ENCODE data around the gene LSM5. TPM values are rescaled to one million over a fixed set of nuclear protein-coding genes. Genes with fewer than 3 reads are reported as not detected.
A peak's percentile ranks its signal among the peaks of the same experiment; 100 is the strongest.

Gene LSM5
- total RNA-seq: 10 to 100 TPM; 19.3 to 20.1 (median 19.8) TPM

GRCh38 chr7:32490127-32490796, at the start of gene LSM5:
TSS of gene LSM5 (minus strand) at chr7:32490380. CDS start at chr7:32490365, 15 bp downstream.
- no peaks in the 10 kb centered on the region for H3K4me1 ChIP-seq
- H3K4me3 ChIP-seq: peak within 1 kb of the TSS; percentile 57 to 73 (median 68)
- TF ChIP-seq POLR2AphosphoS5 (IDR thresholded peaks at IDR 0.05): peak; percentile 79 to 82 (median 82)
- TF ChIP-seq CTCF (IDR thresholded peaks at IDR 0.05): no peak
- TF ChIP-seq POLR2A (IDR thresholded peaks at IDR 0.05): no peak
- peak; percentile 85 to 86 for DNase-seq (ENCODE audit: low spot score in 2 of 2)
- intact Hi-C loops (cut with DNase I; ENCODE audit: low total_unique reads): no loop called here
- H3K9me3 ChIP-seq: no peaks in the 10 kb centered on the region
- peak within 1 kb of the TSS; percentile 76 to 91 for H3K27ac ChIP-seq
- no peaks in the 10 kb centered on the region for H3K27me3 ChIP-seq
- H3K36me3 ChIP-seq: no peaks in the 10 kb centered on the region

GRCh38 chr7:32539366-32539765, 49.2 kb upstream of the LSM5 start:
- Histone ChIP-seq H3K27ac (no peak overlapping the region), H3K4me3 (no peak overlapping the region), H3K4me1 (no peaks in the 10 kb centered on the region), H3K27me3 (no peaks in the 10 kb centered on the region), H3K9me3 (no peaks in the 10 kb centered on the region), H3K36me3 (no peaks in the 10 kb centered on the region)
- TF ChIP-seq CTCF (IDR thresholded peaks at IDR 0.05): no peak
- TF ChIP-seq POLR2AphosphoS5 (IDR thresholded peaks at IDR 0.05): no peak
- TF ChIP-seq POLR2A (IDR thresholded peaks at IDR 0.05): no peak
- intact Hi-C loops (cut with DNase I; ENCODE audit: low total_unique reads): no loop called here
- no peak for DNase-seq (ENCODE audit: low spot score in 2 of 2)

- Histone ChIP-seq H3K36me3 (no peaks in the 10 kb centered on the region), H3K27ac (no peak overlapping the region), H3K27me3 (no peaks in the 10 kb centered on the region), H3K4me3 (no peak overlapping the region), H3K4me1 (no peaks in the 10 kb centered on the region), H3K9me3 (no peaks in the 10 kb centered on the region)
- no peak for TF ChIP-seq CTCF (IDR thresholded peaks at IDR 0.05)
- TF ChIP-seq POLR2AphosphoS5 (IDR thresholded peaks at IDR 0.05): no peak
- no peak for TF ChIP-seq POLR2A (IDR thresholded peaks at IDR 0.05)
- intact Hi-C loops (cut with DNase I; ENCODE audit: low total_unique reads): no loop called here
- DNase-seq (ENCODE audit: low spot score in 2 of 2): no peak
Measured at GRCh38 chr7:32537760-32538159, 47.6 kb upstream of the LSM5 start.

- H3K27ac ChIP-seq: peak overlapping the region in 1 of 2 donors; percentile 8
- no peaks in the 10 kb centered on the region for H3K4me1 ChIP-seq
- no peak for TF ChIP-seq CTCF (IDR thresholded peaks at IDR 0.05)
- DNase-seq (ENCODE audit: low spot score in 2 of 2): no peak
- H3K9me3 ChIP-seq: no peaks in the 10 kb centered on the region
- H3K27me3 ChIP-seq: no peaks in the 10 kb centered on the region
- no peaks in the 10 kb centered on the region for H3K36me3 ChIP-seq
- H3K4me3 ChIP-seq: no peak overlapping the region
- intact Hi-C loops (cut with DNase I; ENCODE audit: low total_unique reads): no loop called here
Measured at GRCh38 chr7:32536585-32536984, 46.4 kb upstream of the LSM5 start.

GRCh38 chr7:32536016-32536415, 45.8 kb upstream of the LSM5 start:
- no peaks in the 10 kb centered on the region for H3K4me1 ChIP-seq
- no peak overlapping the region for H3K27ac ChIP-seq
- H3K36me3 ChIP-seq: no peaks in the 10 kb centered on the region
- H3K4me3 ChIP-seq: no peak overlapping the region
- DNase-seq (ENCODE audit: low spot score in 2 of 2): no peak
- TF ChIP-seq CTCF (IDR thresholded peaks at IDR 0.05) (no peak), POLR2A (IDR thresholded peaks at IDR 0.05) (no peak), POLR2AphosphoS5 (IDR thresholded peaks at IDR 0.05) (no peak)
- no peaks in the 10 kb centered on the region for H3K9me3 ChIP-seq
- intact Hi-C loops (cut with DNase I; ENCODE audit: low total_unique reads): no loop called here
- H3K27me3 ChIP-seq: no peaks in the 10 kb centered on the region

Measured in breast epithelium (tissue), 4 donors.